SH-SY5Y (cell line): ENCODE measurements around the gene KIF26B.

Experiments
- GATA2 ChIP-seq: IDR thresholded peaks from 2 replicates; pipeline ENCODE4 v1.6.1; 2011; ENCODE audit warnings: mild to moderate bottlenecking, low read depth, low read length
- GATA3 ChIP-seq: IDR thresholded peaks from 2 replicates; pipeline ENCODE4 v1.6.1; 2011; ENCODE audit warnings: low read depth, mild to moderate bottlenecking, low read length, moderate library complexity

DNA sequence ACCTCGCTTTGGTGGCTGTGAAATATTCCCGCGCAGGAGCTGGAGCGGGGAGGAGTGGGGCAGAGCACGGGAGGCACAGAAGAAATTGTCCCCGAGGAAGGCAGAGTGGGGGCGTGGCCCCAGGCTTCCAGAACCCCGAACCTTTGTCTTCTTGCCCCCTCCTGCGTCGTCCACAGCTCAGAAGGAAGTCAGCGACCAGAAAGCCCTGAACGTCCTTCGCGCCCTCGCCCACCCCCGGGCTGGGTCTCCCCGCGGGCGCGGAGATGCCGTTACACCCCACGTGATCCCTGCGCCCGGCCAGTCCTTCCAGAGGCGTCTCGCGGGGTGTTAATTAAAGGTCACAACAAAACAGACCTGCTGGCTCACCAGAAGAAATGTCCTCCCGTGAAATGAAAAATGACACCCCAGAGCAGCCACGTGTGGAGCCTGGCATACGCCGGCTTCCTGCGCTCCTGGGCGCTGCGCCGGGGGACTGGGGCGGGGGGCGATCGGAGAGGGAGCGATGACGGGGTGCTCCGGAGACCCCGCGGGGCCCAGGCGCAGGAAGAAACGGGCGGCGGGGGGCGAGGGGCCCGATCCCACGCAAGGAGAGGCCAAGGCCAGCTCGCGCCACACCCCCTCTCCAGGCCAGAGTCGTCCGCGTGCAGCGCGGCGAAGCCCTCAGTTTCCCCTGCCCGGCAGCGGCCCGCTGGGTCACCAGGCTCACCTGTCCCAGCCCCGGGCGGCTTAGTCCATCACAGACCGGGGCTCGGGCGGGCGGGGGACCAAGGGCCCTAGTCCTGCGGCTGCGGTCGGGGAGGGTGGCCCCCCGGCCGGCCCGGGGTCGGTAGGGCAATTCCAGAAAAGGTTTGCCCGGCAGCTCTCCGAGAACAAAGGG, 995 bp upstream of the KIF26B start:
- TF ChIP-seq GATA3 (no peak), GATA2 (no peak; the same call in 1 of the 2 replicates)
